ENCODE data around the gene KCNQ5. TPM values are rescaled to one million over a fixed set of nuclear protein-coding genes. Genes with fewer than 3 reads are reported as not detected.

KCNQ5 gene
- total RNA-seq, 1 donor from 2014 or later = not detected

DNA sequence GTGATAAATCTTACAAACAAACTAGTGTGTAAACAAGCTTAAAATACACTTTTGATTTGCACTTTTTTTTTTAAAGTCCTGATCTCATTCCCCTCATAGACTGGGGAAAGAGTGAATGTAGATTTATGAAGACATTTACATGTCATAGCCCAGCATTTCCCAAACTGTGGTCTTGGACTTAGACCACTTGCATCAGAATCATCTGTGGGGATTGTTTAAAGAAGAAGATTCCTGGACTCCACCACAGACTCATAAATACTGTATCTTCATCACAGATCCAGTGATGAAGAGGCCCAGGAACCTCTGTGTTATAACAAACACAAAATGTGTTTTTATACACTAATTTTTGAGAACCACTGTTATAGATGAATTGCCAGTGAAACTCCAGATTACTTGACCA, 99.5 kb downstream of the KCNQ5 start:
- Mint-ChIP-seq H3K36me3 (no peaks in the 10 kb centered on the region), H3K27ac (no peak overlapping the region), H3K4me3 (no peak overlapping the region), H3K27me3 (ENCODE audit: insufficient read depth, low read depth) (no peaks in the 10 kb centered on the region), H3K4me1 (no peaks in the 10 kb centered on the region), H3K9me3 (no peaks in the 10 kb centered on the region)
- DNase-seq (ENCODE audit: low spot score) = no peak
- Histone ChIP-seq H3K36me3 (no peaks in the 10 kb centered on the region), H3K4me2 (no peak overlapping the region), H3K79me2 (ENCODE audit: low read depth) (no peaks in the 10 kb centered on the region), H4K20me1 (ENCODE audit: low read depth) (no peaks in the 10 kb centered on the region), H2AFZ (replicated peaks) (no peak overlapping the region), H3K27ac (no peak overlapping the region), H3K9me3 (ENCODE audit: low read depth) (no peaks in the 10 kb centered on the region), H3F3A (ENCODE audit: low read depth) (no peaks in the 10 kb centered on the region), H3K4me1 (no peaks in the 10 kb centered on the region), H3K4me3 (no peak overlapping the region), H3K27me3 (no peaks in the 10 kb centered on the region), H3K9ac (no peak overlapping the region)
- TF ChIP-seq, protein P1, sequence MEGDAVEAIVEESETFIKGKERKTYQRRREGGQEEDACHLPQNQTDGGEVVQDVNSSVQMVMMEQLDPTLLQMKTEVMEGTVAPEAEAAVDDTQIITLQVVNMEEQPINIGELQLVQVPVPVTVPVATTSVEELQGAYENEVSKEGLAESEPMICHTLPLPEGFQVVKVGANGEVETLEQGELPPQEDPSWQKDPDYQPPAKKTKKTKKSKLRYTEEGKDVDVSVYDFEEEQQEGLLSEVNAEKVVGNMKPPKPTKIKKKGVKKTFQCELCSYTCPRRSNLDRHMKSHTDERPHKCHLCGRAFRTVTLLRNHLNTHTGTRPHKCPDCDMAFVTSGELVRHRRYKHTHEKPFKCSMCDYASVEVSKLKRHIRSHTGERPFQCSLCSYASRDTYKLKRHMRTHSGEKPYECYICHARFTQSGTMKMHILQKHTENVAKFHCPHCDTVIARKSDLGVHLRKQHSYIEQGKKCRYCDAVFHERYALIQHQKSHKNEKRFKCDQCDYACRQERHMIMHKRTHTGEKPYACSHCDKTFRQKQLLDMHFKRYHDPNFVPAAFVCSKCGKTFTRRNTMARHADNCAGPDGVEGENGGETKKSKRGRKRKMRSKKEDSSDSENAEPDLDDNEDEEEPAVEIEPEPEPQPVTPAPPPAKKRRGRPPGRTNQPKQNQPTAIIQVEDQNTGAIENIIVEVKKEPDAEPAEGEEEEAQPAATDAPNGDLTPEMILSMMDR (IDR thresholded peaks at IDR 0.05) = no peak
- TF ChIP-seq EZH2phosphoT487 (IDR thresholded peaks at IDR 0.05) (no peak), EZH2 (IDR thresholded peaks at IDR 0.05) (no peak)

DNA sequence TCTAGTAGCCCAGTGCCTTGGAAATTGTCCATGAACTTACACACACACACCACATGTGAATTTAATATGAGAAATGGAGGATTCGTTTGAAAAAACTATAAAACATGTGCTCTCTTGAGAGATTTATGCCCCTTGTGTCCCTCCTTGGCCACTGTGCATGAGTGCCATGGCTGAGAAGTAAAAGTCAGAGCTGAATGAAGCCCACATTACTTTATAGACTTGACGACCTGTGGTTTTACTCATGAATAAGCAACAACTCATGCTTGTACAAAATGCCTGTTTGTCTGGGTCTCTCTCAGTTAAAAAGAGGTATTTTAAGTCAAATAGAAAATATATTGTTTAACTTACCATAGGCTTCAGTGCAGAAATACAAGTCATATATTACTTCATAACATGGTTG, 102.7 kb downstream of the KCNQ5 start:
- no peaks in the 10 kb centered on the region for H3K9me3 ChIP-seq (ENCODE audit: low read depth)
- no peak overlapping the region for H3K4me3 ChIP-seq
- no peak for DNase-seq (ENCODE audit: low spot score)
- H3F3A ChIP-seq (ENCODE audit: low read depth) = no peaks in the 10 kb centered on the region
- no peak overlapping the region for H3K27ac Mint-ChIP-seq
- no peaks in the 10 kb centered on the region for H3K4me1 ChIP-seq
- H4K20me1 ChIP-seq (ENCODE audit: low read depth) = no peaks in the 10 kb centered on the region
- H3K79me2 ChIP-seq (ENCODE audit: low read depth) = no peaks in the 10 kb centered on the region
- no peaks in the 10 kb centered on the region for H3K27me3 Mint-ChIP-seq (ENCODE audit: insufficient read depth, low read depth)
- H3K4me2 ChIP-seq = no peak overlapping the region
- TF ChIP-seq EZH2 (IDR thresholded peaks at IDR 0.05) (no peak), EZH2phosphoT487 (IDR thresholded peaks at IDR 0.05) (no peak)
- TF ChIP-seq, protein P1 (IDR thresholded peaks at IDR 0.05) = no peak
- H3K36me3 ChIP-seq = no peaks in the 10 kb centered on the region
- no peaks in the 10 kb centered on the region for H3K4me1 Mint-ChIP-seq
- H2AFZ ChIP-seq (replicated peaks) = no peak overlapping the region
- H3K9me3 Mint-ChIP-seq = no peaks in the 10 kb centered on the region
- no peak overlapping the region for H3K27ac ChIP-seq
- no peak overlapping the region for H3K9ac ChIP-seq
- no peaks in the 10 kb centered on the region for H3K27me3 ChIP-seq
- H3K36me3 Mint-ChIP-seq = no peaks in the 10 kb centered on the region
- H3K4me3 Mint-ChIP-seq = no peak overlapping the region

DNA sequence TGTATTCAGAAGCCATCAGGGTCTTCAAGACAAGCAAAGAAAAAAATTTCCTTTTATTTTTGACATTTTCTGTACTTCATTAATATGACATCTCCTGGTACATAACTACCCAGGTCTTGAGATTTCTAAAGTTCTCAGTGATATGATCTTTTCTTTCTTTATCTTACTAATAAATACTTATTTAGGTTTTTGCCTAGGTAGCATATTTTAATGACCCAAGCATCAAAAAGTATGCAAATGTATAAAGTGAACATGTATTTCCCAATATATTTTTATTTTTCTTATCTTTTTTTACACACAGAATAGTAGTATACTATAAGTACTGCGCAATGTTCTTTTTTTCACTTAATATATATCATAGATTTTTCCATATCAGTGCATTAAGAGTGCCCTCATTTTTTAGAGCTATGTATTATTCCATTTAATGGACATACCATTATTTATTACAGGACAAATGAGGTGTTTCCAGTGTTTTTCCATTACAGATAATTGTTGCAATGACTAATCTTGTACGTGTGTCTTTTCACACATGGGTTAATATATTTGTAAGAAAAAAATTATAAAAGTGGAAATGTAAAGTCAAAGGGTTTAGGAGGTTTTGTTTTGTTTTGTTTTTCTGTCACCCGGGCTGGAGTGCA, 107.0 kb downstream of the KCNQ5 start:
- H3K4me2 ChIP-seq = no peak overlapping the region
- no peaks in the 10 kb centered on the region for H3K9me3 Mint-ChIP-seq
- no peaks in the 10 kb centered on the region for H3F3A ChIP-seq (ENCODE audit: low read depth)
- no peaks in the 10 kb centered on the region for H3K36me3 Mint-ChIP-seq
- H3K4me3 ChIP-seq = no peak overlapping the region
- no peak overlapping the region for H3K27ac Mint-ChIP-seq
- no peaks in the 10 kb centered on the region for H3K4me1 Mint-ChIP-seq
- no peak overlapping the region for H3K9ac ChIP-seq
- no peaks in the 10 kb centered on the region for H3K27me3 Mint-ChIP-seq (ENCODE audit: insufficient read depth, low read depth)
- no peak overlapping the region for H2AFZ ChIP-seq (replicated peaks)
- DNase-seq (ENCODE audit: low spot score) = no peak
- H3K36me3 ChIP-seq = no peaks in the 10 kb centered on the region
- TF ChIP-seq, protein P1 (IDR thresholded peaks at IDR 0.05) = no peak
- no peak for TF ChIP-seq EZH2phosphoT487 (IDR thresholded peaks at IDR 0.05)
- TF ChIP-seq EZH2 (IDR thresholded peaks at IDR 0.05) = no peak
- H3K79me2 ChIP-seq (ENCODE audit: low read depth) = no peaks in the 10 kb centered on the region
- no peaks in the 10 kb centered on the region for H4K20me1 ChIP-seq (ENCODE audit: low read depth)
- no peak overlapping the region for H3K27ac ChIP-seq
- H3K9me3 ChIP-seq (ENCODE audit: low read depth) = no peaks in the 10 kb centered on the region
- no peaks in the 10 kb centered on the region for H3K27me3 ChIP-seq
- H3K4me3 Mint-ChIP-seq = no peak overlapping the region
- no peaks in the 10 kb centered on the region for H3K4me1 ChIP-seq
